ENCODE results near the gene TFAP2B.

Gene TFAP2B

DNA sequence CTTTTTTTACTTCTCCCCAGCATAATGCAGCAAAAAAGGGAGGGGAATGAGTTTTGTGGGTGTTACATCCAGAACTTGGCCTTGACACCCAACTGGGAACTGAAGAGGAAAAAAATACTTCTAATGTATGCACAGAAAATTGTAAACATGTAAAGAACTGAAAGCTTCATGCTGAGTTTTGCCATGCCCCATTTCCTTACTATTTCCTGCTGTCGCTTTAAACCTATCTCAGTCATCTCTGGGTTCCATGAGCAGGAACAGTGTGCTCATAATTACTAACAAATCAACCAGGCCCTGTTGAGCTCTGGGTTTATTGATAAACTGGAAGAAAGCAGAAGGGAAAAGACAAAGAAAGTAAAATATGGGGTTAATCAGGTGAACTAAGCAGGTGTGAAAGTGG, 14.2 kb downstream of the TFAP2B start:
- H3K4me3 ChIP-seq (ENCODE audit: low read depth, low read length), result no peak overlapping the region
- TF ChIP-seq, protein P1, sequence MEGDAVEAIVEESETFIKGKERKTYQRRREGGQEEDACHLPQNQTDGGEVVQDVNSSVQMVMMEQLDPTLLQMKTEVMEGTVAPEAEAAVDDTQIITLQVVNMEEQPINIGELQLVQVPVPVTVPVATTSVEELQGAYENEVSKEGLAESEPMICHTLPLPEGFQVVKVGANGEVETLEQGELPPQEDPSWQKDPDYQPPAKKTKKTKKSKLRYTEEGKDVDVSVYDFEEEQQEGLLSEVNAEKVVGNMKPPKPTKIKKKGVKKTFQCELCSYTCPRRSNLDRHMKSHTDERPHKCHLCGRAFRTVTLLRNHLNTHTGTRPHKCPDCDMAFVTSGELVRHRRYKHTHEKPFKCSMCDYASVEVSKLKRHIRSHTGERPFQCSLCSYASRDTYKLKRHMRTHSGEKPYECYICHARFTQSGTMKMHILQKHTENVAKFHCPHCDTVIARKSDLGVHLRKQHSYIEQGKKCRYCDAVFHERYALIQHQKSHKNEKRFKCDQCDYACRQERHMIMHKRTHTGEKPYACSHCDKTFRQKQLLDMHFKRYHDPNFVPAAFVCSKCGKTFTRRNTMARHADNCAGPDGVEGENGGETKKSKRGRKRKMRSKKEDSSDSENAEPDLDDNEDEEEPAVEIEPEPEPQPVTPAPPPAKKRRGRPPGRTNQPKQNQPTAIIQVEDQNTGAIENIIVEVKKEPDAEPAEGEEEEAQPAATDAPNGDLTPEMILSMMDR (IDR thresholded peaks at IDR 0.05; ENCODE audit: low read depth, low read length), result no peak

DNA sequence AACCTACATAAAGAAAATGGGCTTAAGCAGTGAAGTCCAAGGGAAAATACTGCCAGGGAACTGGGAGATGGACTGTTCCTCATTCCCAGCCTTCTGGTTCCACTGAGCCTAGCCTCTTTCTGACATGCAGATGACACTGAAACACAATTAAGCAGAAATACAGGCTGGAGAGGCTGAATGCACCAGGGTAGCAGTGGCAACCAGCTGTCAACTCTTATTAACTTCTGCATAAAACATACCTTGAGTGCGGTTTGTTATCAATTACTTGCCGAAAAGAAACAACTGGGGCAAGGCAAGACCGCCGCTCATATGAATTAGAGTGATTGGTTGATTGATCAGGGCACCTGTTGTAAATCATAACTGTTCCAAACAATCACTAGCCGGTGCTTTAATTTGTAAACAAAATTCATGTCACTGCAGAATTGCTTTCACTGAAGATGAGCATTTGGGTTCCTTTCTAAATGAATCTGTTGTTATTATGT, 16.3 kb downstream of the TFAP2B start:
- TF ChIP-seq, protein P1 (IDR thresholded peaks at IDR 0.05; ENCODE audit: low read depth, low read length), result no peak
- no peak overlapping the region for H3K4me3 ChIP-seq (ENCODE audit: low read depth, low read length)

DNA sequence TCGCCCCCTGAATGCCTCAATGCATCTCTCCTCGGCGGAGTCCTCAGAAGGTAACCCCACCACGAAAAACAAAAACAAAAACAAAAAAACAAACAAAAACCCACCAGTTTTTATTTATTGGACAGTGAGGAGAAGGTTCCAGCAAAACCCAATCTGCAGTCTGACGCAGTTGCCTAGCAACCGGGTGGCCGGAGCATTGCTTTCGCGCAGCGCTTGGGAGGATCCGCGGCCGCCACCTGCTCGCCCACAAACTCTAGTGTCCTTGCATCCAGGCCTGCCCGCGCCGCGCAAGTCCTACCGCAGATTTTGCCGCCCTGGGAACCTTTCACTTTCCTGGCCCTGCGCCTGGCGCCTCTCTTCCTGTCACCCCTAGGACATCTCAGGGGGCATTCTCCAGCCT, 17.6 kb downstream of the TFAP2B start:
- H3K4me3 ChIP-seq (ENCODE audit: low read depth, low read length), result no peak overlapping the region
- TF ChIP-seq, protein P1 (IDR thresholded peaks at IDR 0.05; ENCODE audit: low read depth, low read length), result no peak

DNA sequence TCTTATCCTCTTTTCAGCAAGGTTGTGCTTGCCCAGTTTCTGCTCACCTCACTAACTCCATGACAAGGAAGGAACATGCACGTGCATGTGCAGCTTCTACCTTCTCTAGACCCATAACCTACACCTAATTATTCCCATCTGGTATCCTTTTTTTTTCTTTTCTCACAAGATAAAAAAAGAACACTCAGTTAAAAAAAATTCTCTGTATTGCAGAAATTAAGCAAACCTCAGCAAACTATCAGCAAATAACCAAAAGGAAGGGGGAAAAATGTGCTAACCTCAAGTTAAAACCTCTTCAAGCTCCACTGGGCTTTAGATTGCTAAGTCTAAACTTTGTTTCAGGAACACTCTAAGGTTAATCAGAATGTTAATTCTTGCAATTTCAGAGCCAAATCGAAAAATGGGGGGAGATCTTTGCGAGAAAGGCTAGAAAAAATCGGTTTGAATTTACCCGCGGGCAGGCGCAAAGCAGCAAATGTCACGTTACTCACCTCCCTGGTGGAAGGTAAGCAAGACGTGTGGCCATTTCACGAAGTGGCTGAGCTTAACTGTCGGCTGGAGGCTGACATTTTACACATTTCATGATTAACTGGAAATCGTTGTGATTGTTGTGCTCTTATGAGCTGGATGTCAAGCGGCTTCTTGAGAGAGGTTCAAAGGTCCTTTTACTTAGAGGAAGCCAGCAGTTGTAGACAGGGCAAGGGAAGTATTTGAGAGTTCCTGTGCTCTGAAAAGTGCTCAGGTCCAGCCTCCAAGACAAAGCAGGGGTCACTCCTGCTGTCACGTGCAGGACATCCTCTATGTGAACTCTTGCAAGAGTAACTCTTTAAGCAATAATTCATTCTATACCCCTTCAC, 19.1 kb downstream of the TFAP2B start:
- TF ChIP-seq, protein P1 (IDR thresholded peaks at IDR 0.05; ENCODE audit: low read depth, low read length), result no peak

DNA sequence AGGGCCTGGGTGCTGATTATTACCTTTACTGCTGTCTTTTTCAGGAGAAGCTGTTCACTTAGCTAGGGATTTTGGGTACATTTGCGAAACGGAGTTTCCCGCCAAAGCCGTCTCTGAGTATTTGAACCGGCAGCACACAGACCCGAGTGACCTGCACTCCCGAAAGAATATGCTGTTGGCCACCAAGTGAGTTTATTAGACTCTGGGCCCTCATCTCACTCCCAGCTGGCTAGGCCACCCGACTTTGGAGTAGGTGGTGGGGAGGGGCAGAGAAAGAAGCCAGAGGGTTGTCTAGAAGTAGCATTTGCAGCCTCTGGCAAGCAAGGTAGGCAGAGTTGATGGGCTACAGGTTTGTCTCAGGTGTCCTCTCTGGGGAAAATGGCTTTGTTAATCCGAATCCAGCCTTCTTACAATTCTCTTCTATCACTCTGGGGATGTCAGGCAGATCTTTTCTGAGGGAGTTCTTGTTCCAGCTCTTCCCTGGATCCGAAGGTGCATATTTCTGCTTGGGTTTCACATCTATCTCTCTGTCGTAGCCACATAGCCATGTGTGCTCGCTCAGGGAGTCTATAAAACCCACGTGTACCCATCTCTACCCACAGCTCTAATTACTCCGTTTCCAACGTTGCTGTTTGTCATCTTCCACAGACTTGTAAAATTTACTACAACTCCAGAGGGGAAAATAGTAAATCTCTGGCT, 21.6 kb downstream of the TFAP2B start:
- no peak overlapping the region for H3K4me3 ChIP-seq (ENCODE audit: low read depth, low read length)
- TF ChIP-seq, protein P1 (IDR thresholded peaks at IDR 0.05; ENCODE audit: low read depth, low read length), result no peak

More for the DNA sequence above, 19.1 kb downstream of the TFAP2B start:
- H3K4me3 ChIP-seq (ENCODE audit: low read depth, low read length), result no peak overlapping the region

DNA sequence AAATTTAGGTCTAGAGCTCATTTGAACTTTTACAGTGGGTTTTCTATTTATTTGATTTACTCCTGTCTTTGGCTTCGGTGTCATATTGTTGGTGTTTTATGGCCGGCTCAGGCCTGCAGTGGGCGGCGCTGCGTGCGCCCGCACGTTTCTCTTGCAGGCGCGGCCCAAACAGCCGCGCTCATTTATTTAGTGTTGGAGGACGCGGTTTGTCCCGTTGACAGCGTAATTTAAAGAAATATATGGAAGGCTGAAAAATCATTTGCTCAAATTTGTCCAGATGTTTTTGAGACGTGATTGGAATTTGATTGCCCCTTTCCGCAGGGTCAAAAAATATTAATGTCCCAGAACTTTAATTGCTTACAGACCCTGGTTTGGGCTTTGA, 22.1 kb downstream of the TFAP2B start:
- H3K4me3 ChIP-seq (ENCODE audit: low read depth, low read length), result no peak overlapping the region
- TF ChIP-seq, protein P1 (IDR thresholded peaks at IDR 0.05; ENCODE audit: low read depth, low read length), result no peak

DNA sequence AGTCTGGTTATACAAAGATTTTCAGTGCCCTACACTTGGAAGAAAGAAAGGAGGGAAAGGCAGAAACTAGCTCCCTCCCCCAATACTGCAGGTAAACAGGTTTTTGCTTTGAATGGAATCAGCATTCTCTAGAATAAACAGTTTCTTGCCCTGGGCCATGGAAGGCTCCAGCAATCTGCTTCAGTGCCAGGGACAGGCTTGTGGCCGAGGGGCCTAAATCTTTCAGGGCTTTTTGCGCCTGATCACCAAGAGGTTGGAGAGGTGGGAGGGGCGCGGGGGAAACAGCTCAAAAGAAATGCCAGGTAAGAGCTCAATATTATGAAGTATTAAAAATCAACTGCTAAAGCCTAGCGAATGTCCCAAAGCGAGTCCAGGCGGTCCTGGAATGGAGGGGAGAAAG, 23.8 kb downstream of the TFAP2B start:
- TF ChIP-seq, protein P1 (IDR thresholded peaks at IDR 0.05; ENCODE audit: low read depth, low read length), result no peak
- no peak overlapping the region for H3K4me3 ChIP-seq (ENCODE audit: low read depth, low read length)
